GM12891 (cell line): ENCODE results near the gene ACADSB.

Experiments used
- POLR2A ChIP-seq: IDR thresholded peaks from 2 replicates; pipeline ENCODE4 v1.6.1; 2011; ENCODE audit warnings: low read depth, low read length, control low read depth
- POLR2AphosphoS5 ChIP-seq: IDR thresholded peaks from 2 replicates; pipeline ENCODE4 v1.6.1; 2011; ENCODE audit warnings: low read depth, low read length, control low read depth

- no peak for TF ChIP-seq POLR2A
- no peak for TF ChIP-seq POLR2AphosphoS5
Observed at GRCh38 chr10:123100030-123100762, 91.4 kb downstream of the ACADSB start.
